Dermis lymphatic vessel endothelial cell (primary cell): Measurements from ENCODE around the gene AMZ2. TPM values are rescaled to one million over a fixed set of nuclear protein-coding genes. Genes with fewer than 3 reads are reported as not detected.

Experiments
- total RNA-seq: library from RNA; depleted of rRNA; stranded (reverse); fragments of >200 nt; gene quantifications from 2 replicates; pipeline ENCODE4 v1.2.1, GENCODE V29; 2014

Gene AMZ2
- total RNA-seq, result 28.0 and 29.6 TPM in 2 replicates

GRCh38 chr17:68247445-68248198 lies at the start of gene AMZ2:
Gene AMZ2 (plus strand): TSS chr17:68248043. CDS start chr17:68250188, 2,145 bp downstream.

GRCh38 chr17:68290955-68291835 lies 43.4 kb downstream of the AMZ2 start, which contains the start of the genes ARSG and SLC16A6:
Gene ARSG (plus strand): TSS chr17:68291495. CDS start chr17:68307494, 15,999 bp downstream.
Gene SLC16A6 (minus strand): TSS chr17:68291127. CDS start chr17:68278320, 12,807 bp downstream.

Other genes starting within 250 kb of the AMZ2 start
- gene KPNA2, start 212.3 kb upstream of the AMZ2 start, total RNA-seq, result 37.9 and 45.0 TPM in 2 replicates
- gene SLC16A6, start 43.1 kb downstream of the AMZ2 start, total RNA-seq, result 0.43 and 0.54 TPM in 2 replicates
- 1.9 and 2.1 TPM in 2 replicates for gene ARSG, start 43.5 kb downstream of the AMZ2 start, total RNA-seq
- gene WIPI1, start 209.5 kb downstream of the AMZ2 start, total RNA-seq, result 50.5 and 97.1 TPM in 2 replicates